GM06990 (cell line): ENCODE data around the gene CHST3.

Experiments used
- DNase-seq: peaks from one replicate; pipeline ENCODE4 v3.0.0-alpha.2; 2011; ENCODE audit not compliant: insufficient read length; ENCODE audit errors: extremely low read depth
- H3K27me3 ChIP-seq: replicated peaks from 2 replicates; pipeline ENCODE4 v1.6.0; 2011; ENCODE audit warnings: low read length; ENCODE audit not compliant: control insufficient read depth, insufficient read depth
- H3K36me3 ChIP-seq: 2 replicates; pipeline ENCODE4 v1.5.1; 2011; ENCODE audit warnings: low read length; ENCODE audit not compliant: control insufficient read depth, insufficient read depth
- H3K4me3 ChIP-seq: replicated peaks from 2 replicates; pipeline ENCODE4 v1.5.1; 2011; ENCODE audit warnings: low read depth, mild to moderate bottlenecking, control low read depth, low read length
- TF ChIP-seq, protein P1 (sequence below): IDR thresholded peaks from 2 replicates; pipeline ENCODE4 v1.5.1; 2011; ENCODE audit warnings: low read length, control low read depth, mild to moderate bottlenecking, inconsistent platforms; ENCODE audit not compliant: insufficient read depth, poor library complexity, severe bottlenecking

Gene CHST3

DNA sequence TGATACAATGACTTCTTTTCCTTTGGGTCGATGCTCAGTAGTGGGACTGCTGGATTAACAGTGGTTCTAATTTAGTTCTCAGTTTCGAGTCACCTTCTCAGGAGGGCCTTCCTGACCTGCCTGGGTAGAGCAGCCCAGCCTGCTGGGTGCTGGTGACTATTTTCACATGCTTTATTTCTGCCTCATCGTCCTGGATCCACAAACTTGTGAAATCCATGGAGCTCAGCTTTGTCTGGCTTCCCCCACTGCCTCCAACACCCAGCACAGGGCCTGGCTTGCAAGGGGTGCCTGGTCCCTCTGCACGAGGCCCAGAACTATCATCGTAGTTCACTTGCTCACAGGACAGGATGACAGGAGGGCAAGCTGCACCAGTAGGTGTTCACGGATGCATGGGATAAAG lies 77.3 kb downstream of the CHST3 start:
- H3K4me3 ChIP-seq, result no peak overlapping the region
- H3K36me3 ChIP-seq, result no peaks in the 10 kb centered on the region
- DNase-seq, result no peak
- H3K27me3 ChIP-seq, result no peaks in the 10 kb centered on the region; the same call in 1 of the 2 replicates
- TF ChIP-seq, protein P1, sequence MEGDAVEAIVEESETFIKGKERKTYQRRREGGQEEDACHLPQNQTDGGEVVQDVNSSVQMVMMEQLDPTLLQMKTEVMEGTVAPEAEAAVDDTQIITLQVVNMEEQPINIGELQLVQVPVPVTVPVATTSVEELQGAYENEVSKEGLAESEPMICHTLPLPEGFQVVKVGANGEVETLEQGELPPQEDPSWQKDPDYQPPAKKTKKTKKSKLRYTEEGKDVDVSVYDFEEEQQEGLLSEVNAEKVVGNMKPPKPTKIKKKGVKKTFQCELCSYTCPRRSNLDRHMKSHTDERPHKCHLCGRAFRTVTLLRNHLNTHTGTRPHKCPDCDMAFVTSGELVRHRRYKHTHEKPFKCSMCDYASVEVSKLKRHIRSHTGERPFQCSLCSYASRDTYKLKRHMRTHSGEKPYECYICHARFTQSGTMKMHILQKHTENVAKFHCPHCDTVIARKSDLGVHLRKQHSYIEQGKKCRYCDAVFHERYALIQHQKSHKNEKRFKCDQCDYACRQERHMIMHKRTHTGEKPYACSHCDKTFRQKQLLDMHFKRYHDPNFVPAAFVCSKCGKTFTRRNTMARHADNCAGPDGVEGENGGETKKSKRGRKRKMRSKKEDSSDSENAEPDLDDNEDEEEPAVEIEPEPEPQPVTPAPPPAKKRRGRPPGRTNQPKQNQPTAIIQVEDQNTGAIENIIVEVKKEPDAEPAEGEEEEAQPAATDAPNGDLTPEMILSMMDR, result no peak

GRCh38 chr10:72043016-72043834 lies 79.0 kb downstream of the CHST3 start:
- DNase-seq, result no peak
- no peaks in the 10 kb centered on the region for H3K27me3 ChIP-seq
- no peaks in the 10 kb centered on the region for H3K36me3 ChIP-seq
- TF ChIP-seq, protein P1, result no peak
- no peak overlapping the region for H3K4me3 ChIP-seq

DNA sequence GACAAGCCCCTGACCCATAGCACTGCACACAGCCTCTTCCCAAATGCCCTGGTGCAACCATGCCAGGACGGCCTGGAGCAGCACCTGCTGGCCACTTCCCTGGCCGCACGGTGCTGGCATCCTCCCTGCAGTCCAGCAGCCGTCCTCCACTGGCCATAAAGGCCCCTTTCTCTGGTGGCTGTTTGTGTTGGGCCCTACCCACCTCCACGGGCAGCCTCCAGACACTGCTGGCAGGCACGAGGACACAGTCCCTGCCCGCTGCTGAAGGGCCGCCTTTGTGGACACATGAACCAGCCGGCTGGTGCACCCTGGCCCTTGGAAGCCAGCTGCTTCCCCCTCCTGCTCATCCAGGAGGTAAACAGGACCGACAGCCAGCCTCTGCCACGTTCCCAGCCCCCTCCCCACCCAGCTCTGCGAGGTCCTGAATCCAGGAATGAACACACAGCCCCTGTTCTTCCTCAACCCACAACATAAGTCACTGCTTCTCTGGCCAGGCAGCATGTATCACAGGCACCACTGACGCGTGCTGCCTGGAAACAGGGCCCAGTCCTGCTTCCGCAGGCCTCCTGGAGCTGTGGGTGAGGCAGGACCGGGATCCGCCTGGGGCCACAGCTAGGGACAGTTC lies 80.3 kb downstream of the CHST3 start:
- DNase-seq, result no peak
- H3K27me3 ChIP-seq, result no peaks in the 10 kb centered on the region
- H3K36me3 ChIP-seq, result no peaks in the 10 kb centered on the region
- TF ChIP-seq, protein P1, result no peak
- no peak overlapping the region for H3K4me3 ChIP-seq

- Histone ChIP-seq H3K36me3 (no peaks in the 10 kb centered on the region), H3K4me3 (no peak overlapping the region), H3K27me3 (no peaks in the 10 kb centered on the region)
- no peak for DNase-seq
- TF ChIP-seq, protein P1, result no peak
Observed at GRCh38 chr10:72045586-72045985, 81.4 kb downstream of the CHST3 start.

DNA sequence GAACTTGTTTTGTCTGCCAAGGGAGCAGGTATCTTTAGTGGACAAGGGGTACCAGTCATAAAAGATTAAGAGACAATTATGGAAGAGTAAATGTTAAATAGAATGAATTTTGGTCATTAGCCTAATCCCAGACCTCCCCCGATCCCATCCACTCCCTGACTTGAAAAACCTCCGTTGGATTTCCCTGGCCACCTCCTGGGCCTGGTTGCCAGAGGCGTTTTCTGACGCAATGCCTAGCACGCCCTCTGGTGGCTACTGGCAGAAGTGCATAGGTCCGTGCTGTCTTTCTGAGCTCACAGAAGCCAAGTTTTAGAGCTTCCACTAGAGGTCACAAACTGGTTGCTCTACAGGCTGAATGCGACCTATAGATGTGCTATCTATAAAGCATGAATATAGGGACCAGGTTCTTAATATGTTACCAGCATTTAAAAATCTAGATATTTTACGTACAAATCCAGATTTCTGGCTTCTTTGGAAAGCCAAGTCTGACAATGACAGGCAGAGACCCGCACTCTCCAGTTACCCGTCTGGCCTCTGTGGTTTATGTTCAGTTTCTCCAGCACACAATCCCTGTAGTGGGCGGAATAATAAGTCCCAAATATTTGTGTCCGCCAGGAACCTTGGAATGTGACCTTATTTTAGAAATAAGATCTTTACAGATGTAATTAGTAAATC lies 84.4 kb downstream of the CHST3 start:
- TF ChIP-seq, protein P1, result peak; percentile 100
- Histone ChIP-seq H3K4me3 (no peak overlapping the region), H3K36me3 (no peaks in the 10 kb centered on the region), H3K27me3 (no peaks in the 10 kb centered on the region)
- DNase-seq, result peak; percentile 46
